Neural progenitor cell (in vitro differentiated cells): Measurements from ENCODE around the gene TLR8.
"Not testable (repeated sequence)": the region's sequence is repeated elsewhere in the genome, so short reads cannot be mapped to it uniquely, and the experiment has no call there.

Source experiments
- EZH2 ChIP-seq: fragments of 200-600 bp; sonication (generic); IDR thresholded peaks from 2 replicates; pipeline ENCODE4 v1.6.1; 2017; ENCODE audit warnings: antibody characterized with exemption, mild to moderate bottlenecking, moderate library complexity
- TF ChIP-seq, protein P1 (sequence below): fragments of 200-600 bp; sonication (generic); IDR thresholded peaks from 2 replicates; pipeline ENCODE4 v1.5.1; 2017; ENCODE audit warnings: antibody characterized with exemption, mild to moderate bottlenecking

DNA sequence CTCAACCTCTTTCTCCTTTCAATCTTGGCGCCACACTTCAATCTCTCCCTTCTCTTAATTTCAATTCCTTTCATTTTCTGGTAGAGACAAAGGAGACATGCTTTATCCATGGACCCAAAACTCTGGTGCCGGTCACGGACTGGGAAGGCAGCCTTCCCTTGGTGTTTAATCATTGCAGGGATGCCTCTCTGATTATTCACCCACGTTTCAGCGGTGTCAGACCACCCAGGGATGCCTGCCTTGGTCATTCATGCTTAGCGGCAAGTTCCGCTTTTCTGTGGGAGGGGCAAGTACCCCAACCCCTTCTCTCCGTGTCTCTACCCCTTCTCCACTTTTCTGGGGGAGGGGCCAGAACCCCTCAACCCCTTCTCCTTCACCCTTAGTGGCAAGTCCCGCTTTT lies 34.1 kb downstream of the TLR8 start:
- TF ChIP-seq, protein P1, sequence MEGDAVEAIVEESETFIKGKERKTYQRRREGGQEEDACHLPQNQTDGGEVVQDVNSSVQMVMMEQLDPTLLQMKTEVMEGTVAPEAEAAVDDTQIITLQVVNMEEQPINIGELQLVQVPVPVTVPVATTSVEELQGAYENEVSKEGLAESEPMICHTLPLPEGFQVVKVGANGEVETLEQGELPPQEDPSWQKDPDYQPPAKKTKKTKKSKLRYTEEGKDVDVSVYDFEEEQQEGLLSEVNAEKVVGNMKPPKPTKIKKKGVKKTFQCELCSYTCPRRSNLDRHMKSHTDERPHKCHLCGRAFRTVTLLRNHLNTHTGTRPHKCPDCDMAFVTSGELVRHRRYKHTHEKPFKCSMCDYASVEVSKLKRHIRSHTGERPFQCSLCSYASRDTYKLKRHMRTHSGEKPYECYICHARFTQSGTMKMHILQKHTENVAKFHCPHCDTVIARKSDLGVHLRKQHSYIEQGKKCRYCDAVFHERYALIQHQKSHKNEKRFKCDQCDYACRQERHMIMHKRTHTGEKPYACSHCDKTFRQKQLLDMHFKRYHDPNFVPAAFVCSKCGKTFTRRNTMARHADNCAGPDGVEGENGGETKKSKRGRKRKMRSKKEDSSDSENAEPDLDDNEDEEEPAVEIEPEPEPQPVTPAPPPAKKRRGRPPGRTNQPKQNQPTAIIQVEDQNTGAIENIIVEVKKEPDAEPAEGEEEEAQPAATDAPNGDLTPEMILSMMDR: not testable (repeated sequence)
- TF ChIP-seq EZH2: not testable (repeated sequence)
